PFSK-1 (cell line): ENCODE data around the gene CLDN22.

Experiments
- FOXP2 ChIP-seq: optimal IDR thresholded peaks from 2 replicates; pipeline ENCODE3; 2011; ENCODE audit warnings: borderline replicate concordance, control low read depth, inconsistent platforms; ENCODE audit not compliant: insufficient read depth; ENCODE audit errors: extremely low read length, extremely low read depth
- POLR2AphosphoS5 ChIP-seq: IDR thresholded peaks from 2 replicates; pipeline ENCODE4 v1.6.1; 2012; ENCODE audit warnings: low read depth, mild to moderate bottlenecking, control low read depth, low read length, moderate library complexity
- SIN3A ChIP-seq: IDR thresholded peaks from 2 replicates; pipeline ENCODE4 v1.6.1; 2012; ENCODE audit warnings: mild to moderate bottlenecking, low read length, moderate library complexity, borderline replicate concordance; ENCODE audit not compliant: insufficient read depth
- TAF1 ChIP-seq: IDR thresholded peaks from 2 replicates; pipeline ENCODE4 v1.6.1; 2012; ENCODE audit warnings: low read length, control low read depth, borderline replicate concordance; ENCODE audit not compliant: insufficient read depth
- TF ChIP-seq, protein P1 (sequence below), 2 experiments: IDR thresholded peaks; 2 replicates each; pipeline versions ENCODE4 v1.6.1 to v1.8.0; 2011 to 2012; ENCODE audit warnings: low read depth in 2 of 2, low read length in 2 of 2, control low read depth in 1 of 2, inconsistent platforms in 1 of 2, mild to moderate bottlenecking in 1 of 2, moderate library complexity in 1 of 2; ENCODE audit not compliant: insufficient read depth in 1 of 2

CLDN22 gene

GRCh38 chr4:183287677-183288076 is 32.4 kb downstream of the CLDN22 start:
- TF ChIP-seq FOXP2 = no peak
- TF ChIP-seq POLR2AphosphoS5 = no peak
- TF ChIP-seq, protein P1, sequence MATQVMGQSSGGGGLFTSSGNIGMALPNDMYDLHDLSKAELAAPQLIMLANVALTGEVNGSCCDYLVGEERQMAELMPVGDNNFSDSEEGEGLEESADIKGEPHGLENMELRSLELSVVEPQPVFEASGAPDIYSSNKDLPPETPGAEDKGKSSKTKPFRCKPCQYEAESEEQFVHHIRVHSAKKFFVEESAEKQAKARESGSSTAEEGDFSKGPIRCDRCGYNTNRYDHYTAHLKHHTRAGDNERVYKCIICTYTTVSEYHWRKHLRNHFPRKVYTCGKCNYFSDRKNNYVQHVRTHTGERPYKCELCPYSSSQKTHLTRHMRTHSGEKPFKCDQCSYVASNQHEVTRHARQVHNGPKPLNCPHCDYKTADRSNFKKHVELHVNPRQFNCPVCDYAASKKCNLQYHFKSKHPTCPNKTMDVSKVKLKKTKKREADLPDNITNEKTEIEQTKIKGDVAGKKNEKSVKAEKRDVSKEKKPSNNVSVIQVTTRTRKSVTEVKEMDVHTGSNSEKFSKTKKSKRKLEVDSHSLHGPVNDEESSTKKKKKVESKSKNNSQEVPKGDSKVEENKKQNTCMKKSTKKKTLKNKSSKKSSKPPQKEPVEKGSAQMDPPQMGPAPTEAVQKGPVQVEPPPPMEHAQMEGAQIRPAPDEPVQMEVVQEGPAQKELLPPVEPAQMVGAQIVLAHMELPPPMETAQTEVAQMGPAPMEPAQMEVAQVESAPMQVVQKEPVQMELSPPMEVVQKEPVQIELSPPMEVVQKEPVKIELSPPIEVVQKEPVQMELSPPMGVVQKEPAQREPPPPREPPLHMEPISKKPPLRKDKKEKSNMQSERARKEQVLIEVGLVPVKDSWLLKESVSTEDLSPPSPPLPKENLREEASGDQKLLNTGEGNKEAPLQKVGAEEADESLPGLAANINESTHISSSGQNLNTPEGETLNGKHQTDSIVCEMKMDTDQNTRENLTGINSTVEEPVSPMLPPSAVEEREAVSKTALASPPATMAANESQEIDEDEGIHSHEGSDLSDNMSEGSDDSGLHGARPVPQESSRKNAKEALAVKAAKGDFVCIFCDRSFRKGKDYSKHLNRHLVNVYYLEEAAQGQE (IDR thresholded peaks at IDR 0.05; ENCODE audit: insufficient read depth in 1 of 2, low read depth in 2 of 2, low read length in 2 of 2) = no peak
- TF ChIP-seq SIN3A = no peak
- TF ChIP-seq TAF1 = no peak

GRCh38 chr4:183287309-183287659 is 32.8 kb downstream of the CLDN22 start:
- no peak for TF ChIP-seq SIN3A
- TF ChIP-seq TAF1 = no peak
- TF ChIP-seq FOXP2 = no peak
- TF ChIP-seq, protein P1 (IDR thresholded peaks at IDR 0.05; ENCODE audit: insufficient read depth in 1 of 2, low read depth in 2 of 2, low read length in 2 of 2) = no peak
- no peak for TF ChIP-seq POLR2AphosphoS5

DNA sequence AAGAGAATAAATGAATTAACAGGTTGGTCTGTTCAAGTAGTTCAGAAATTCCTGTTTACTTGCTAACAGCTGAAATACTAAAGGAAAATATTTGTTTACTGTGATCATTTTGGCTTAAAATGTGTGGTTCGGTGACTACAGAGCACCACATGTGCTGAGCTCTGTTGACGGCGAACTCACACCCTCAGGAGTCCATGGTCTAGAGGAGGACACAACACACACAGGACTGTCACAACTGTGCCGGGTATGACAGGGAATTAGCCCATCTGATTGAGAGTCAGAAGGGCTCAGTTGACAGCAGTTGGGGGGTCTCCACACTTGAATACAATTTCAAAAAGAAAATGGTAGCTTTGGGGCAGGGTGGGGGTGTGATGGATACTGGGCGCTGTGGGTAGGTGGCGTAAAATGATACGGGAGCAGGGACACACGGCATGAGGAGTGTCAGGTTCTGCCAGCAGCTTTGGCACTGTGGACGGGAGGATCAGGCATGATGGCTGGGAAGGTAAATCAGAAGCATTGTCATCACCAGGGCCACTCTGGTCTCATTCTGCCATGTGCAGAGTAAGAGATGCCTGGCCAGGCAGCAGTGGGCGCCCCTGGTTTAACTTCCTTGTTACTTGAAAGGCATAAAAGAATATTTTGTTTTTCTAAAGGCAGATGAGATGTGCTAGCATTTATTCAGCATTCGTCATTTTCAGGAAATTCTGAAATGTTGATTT is 33.3 kb downstream of the CLDN22 start:
- TF ChIP-seq TAF1 (no peak), SIN3A (no peak), POLR2AphosphoS5 (no peak)

- TF ChIP-seq POLR2AphosphoS5 (no peak), TAF1 (no peak), SIN3A (no peak), FOXP2 (no peak)
- TF ChIP-seq, protein P1 (IDR thresholded peaks at IDR 0.05; ENCODE audit: insufficient read depth in 1 of 2, low read depth in 2 of 2, low read length in 2 of 2) = no peak
Observed at GRCh38 chr4:183285886-183286285, 34.2 kb downstream of the CLDN22 start.

GRCh38 chr4:183284965-183285364 is 35.1 kb downstream of the CLDN22 start:
- TF ChIP-seq, protein P1 (IDR thresholded peaks at IDR 0.05; ENCODE audit: insufficient read depth in 1 of 2, low read depth in 2 of 2, low read length in 2 of 2) = no peak
- TF ChIP-seq SIN3A (no peak), POLR2AphosphoS5 (no peak), TAF1 (no peak), FOXP2 (no peak)
